Uterus (tissue), 2 donors: ENCODE results near the gene ZNF674.
"Not testable (repeated sequence)": the region's sequence is repeated elsewhere in the genome, so short reads cannot be mapped to it uniquely, and the experiment has no call there.

ENCODE experiments used
- POLR2A ChIP-seq, 2 donors: fragments of 450-650 bp; IDR thresholded peaks; one replicate each; pipeline ENCODE4 v1.6.1; 2016; ENCODE audit warnings: antibody characterized with exemption in 2 of 2, mild to moderate bottlenecking in 1 of 2, moderate library complexity in 1 of 2
- TF ChIP-seq, protein P1 (sequence below), 4 experiments: fragments of 200-600 bp in 2 of 4; fragments of 450-650 bp in 2 of 4; sonication (generic) in 2 of 4; IDR thresholded peaks; one replicate each; pipeline ENCODE4 v1.5.1; 2016 to 2019; ENCODE audit warnings: antibody characterized with exemption in 4 of 4, mild to moderate bottlenecking in 2 of 4, moderate library complexity in 1 of 4

DNA sequence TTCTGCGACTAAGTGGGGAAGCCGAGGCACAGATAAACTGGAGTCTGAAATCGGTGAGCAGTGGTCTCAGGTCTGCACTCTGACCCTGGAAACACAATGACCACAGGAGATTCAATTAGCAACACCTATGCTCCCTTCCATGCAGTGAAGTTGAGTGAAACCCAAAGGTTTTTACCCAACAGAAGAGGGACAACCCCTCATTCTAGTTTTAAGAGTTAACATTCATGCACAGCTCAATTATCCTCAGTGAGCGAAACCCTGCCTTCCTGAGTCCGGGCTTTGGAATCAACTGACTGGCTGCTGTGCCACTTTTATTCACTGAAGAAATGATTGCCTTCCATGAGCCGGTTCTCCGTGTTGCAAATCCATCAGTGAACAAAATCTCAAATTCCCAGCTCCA lies 694 bp downstream of the ZNF674 start:
- TF ChIP-seq, protein P1, sequence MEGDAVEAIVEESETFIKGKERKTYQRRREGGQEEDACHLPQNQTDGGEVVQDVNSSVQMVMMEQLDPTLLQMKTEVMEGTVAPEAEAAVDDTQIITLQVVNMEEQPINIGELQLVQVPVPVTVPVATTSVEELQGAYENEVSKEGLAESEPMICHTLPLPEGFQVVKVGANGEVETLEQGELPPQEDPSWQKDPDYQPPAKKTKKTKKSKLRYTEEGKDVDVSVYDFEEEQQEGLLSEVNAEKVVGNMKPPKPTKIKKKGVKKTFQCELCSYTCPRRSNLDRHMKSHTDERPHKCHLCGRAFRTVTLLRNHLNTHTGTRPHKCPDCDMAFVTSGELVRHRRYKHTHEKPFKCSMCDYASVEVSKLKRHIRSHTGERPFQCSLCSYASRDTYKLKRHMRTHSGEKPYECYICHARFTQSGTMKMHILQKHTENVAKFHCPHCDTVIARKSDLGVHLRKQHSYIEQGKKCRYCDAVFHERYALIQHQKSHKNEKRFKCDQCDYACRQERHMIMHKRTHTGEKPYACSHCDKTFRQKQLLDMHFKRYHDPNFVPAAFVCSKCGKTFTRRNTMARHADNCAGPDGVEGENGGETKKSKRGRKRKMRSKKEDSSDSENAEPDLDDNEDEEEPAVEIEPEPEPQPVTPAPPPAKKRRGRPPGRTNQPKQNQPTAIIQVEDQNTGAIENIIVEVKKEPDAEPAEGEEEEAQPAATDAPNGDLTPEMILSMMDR (IDR thresholded peaks at IDR 0.05): not testable (repeated sequence)
- TF ChIP-seq POLR2A (IDR thresholded peaks at IDR 0.05): not testable (repeated sequence)
